Activated gamma-delta T cell (primary cell): ENCODE results near the gene NLRX1.
"Not testable (repeated sequence)": the region's sequence is repeated elsewhere in the genome, so short reads cannot be mapped to it uniquely, and the experiment has no call there.

Source experiments
- DNase-seq: peaks from one replicate; lab custom pipeline; 2025; lab: John Stamatoyannopoulos, UW

The NLRX1 gene

DNA sequence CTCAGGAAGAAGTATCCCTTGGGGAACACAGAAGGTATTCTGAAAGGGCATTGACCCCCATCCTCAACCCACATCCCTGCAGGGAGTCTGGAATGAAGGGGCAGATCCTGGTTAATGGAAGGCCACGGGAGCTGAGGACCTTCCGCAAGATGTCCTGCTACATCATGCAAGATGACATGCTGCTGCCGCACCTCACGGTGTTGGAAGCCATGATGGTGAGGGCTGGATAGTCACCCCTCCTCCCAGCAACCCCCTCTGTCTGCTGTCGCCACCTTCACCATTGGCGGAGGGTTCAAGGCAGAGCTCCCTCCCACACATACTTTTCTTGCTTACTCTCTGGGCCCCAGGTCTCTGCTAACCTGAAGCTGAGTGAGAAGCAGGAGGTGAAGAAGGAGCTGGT lies 14.3 kb upstream of the NLRX1 start:
- no peak for DNase-seq

DNA sequence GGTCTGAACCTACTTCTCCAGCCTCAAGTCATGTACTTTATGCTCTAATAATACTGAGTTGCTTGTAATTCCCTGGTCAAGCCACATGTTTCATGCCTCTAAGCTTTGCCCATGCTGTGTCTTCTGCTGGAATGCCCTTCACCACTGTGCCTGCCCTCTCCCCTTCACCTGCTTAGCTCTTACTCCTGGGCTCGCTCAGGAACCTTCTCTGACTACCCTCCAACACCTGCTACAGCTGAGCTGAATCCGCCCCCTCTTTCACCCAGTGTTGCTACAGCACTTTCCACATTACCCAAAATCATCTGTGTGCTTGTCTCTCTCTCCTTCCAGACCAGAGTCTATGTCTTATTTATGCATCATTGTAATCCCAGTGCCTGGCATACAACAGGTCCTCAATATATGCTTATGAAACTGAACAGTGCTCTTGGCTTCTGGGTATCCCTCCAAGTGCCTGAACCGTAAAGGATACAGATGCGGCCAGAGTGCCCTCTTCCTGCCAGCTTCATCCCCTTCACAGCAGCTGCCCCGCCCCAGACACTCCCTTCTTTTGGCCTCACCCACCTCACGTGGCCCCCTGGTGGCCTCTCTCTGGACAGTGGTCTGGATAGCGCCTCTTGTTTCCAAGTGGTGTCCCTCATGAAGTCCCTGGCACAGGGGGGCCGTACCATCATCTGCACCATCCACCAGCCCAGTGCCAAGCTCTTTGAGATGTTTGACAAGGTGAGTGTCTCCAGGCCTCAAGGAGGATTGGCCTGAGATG lies 12.6 kb upstream of the NLRX1 start:
- DNase-seq, result no peak

DNA sequence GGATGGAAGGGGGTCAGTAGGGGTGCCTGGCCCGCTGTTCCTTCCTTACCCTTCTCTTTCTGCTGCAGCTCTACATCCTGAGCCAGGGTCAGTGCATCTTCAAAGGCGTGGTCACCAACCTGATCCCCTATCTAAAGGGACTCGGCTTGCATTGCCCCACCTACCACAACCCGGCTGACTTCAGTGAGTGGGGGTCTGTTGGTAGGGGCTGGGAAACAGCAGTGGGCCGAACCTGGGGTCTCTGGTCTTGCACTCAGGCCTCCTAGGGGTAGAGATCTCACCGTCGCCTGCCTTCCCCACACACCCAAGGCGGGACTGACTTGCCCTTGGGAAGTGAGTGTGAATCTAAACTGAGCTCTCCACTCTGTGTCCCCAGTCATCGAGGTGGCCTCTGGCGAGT lies 12.0 kb upstream of the NLRX1 start:
- DNase-seq, result no peak

DNA sequence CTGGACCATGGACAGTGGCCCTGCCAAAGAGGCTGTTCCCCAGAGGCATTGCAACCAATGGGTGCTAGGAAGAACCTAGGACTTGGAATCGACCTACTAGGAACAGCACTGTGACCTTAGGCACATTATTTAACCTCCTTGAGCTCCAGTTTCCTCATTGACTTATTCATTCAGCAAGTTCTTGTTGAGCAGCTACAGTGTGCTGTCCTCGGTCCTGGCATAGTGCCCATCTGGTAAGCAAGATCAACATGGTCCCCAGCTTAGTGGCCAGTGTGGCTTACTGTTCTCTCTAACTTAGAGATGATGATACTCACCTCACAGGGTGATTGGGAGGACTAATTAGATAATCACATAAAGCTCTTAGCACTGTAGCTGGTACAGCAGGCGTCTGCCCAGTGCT lies 11.5 kb upstream of the NLRX1 start:
- no peak for DNase-seq

DNA sequence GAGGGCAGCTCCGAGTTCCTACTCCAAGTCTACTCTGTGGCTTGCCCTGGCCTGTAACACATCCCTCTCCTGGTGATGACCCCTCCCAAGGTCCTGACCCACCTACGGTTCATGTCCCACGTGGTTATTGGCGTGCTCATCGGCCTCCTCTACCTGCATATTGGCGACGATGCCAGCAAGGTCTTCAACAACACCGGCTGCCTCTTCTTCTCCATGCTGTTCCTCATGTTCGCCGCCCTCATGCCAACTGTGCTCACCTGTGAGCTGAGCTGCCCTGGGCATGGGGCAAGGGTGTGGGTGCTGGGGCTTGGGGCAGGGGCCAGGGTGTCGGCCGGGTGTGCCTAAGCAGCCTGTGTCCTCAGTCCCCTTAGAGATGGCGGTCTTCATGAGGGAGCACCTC lies 10.1 kb upstream of the NLRX1 start:
- no peak for DNase-seq

DNA sequence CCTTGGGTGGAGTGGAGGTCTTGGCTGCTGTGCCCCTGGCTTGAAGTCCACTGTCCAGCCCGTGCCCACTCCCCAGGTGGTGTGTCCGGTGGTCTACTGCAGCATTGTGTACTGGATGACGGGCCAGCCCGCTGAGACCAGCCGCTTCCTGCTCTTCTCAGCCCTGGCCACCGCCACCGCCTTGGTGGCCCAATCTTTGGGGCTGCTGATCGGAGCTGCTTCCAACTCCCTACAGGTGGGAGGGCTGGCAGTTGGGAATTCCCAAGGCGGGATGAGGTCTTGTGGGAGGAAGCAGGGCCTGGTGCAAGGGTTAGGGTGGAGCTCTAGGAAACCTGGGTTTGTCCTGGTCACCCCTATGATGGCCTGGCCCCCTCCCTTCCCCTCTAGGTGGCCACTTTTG lies 8.4 kb upstream of the NLRX1 start:
- no peak for DNase-seq

DNA sequence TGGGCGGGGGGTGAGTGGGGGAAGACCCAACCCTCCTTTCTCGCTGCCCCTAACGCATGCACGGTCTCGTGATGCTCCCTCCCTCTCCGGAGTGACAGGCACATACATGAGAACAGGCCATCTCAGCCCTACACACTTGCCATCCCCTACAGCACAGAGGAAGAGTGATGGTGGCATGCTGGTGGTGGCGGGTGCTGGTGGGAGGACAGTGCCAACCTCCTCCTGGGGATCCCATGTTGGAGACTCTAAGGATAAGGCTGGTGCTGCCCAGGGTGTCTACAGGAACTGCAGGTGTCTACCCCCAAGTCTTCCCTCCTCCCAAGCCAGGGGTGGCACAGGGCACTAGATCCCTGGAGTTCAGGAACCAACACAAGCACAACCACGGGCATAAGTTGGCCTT lies 6.7 kb upstream of the NLRX1 start:
- no peak for DNase-seq

DNA sequence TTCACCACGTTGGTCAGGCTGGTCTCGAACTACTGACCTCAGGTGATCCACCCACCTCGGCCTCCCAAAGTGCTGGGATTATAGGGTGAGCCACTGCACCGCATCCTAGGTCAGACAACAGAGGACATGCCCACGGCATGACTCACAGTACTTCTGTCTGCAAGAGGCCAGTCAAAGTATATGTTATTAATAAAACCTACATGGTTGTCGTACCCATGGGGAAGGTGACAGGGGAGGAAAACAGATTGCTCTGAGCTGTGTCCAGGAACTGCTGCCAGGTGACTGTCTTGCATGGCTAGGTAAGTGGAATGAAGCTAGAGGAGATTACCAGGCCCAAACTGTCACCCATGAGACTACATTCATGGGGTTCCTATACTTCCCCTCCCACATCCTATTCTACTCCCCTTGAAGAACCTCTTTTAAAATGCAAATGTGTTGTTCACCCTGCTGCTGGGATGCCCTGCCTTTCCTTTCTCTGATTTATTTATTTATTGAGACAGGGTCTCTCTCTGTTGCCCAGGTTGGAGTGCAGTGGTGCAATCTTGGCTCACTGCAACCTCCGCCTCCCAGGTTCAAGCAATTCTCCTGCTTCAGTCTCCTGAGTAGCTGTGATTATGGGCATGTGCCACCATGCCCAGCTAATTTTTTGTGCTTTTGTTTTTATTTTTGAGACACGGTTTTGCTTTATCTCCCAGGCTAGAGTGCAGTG lies 2.0 kb upstream of the NLRX1 start:
- no peak for DNase-seq

DNA sequence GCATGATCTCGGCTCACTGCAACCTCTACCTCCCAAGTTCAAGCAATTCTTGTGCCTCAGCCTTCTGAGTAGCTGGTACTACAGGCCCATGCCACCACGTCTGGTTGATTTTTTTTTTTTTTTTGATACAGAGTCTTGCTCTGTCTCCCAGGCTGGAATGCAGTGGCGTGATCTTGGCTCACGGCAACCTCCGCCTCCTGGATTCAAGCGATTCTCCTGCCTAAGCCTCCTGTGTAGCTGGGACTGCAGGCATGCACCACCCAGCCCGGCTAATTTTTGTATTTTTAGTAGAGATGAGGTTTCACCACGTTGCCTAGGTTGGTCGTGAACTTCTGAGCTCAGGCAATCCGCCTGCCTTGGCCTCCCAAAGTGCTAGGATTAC lies 1.5 kb upstream of the NLRX1 start:
- not testable (repeated sequence) for DNase-seq

DNA sequence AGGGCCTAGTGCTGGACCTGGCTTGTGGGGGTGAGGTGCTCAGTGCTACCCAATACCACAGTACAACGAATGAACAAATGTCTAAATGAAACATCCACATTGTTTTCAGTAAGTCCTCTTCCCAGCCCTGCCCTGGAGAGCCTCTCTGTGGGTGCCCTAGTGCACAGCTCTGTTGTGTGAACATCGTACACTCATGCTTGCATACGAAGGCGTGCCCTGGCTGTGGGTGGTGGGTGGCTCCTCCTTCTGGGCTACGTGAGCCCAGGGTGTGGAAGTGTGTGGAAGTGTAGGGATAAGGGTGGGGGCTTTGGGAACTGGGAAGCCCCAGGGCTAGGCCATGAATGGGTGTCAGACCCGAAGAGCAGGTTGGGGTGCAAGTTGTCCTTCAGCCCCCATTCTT lies 592 bp upstream of the NLRX1 start:
- DNase-seq, result no peak

DNA sequence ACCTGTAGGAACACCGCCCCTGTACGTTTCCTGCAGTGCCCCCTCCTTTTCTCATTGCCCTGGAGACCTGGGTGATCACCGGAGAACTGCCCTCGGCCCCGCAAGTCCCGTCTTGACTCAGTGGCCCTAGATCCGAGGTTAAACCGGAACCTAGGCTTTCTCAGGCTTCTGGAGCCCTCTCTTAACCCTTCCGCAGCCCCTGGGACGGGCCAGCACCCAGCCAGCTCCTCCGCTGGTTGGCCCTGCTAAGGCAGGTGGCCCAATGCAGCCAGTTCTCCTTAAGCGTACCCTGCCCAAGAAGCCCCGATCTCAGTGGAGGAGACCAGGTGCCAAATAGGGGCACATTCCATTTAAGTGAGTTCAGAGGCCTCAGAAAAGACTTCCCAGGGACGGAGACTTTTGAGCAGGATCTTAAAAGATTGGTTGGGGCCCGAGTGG lies 776 bp downstream of the NLRX1 start:
- no peak for DNase-seq

DNA sequence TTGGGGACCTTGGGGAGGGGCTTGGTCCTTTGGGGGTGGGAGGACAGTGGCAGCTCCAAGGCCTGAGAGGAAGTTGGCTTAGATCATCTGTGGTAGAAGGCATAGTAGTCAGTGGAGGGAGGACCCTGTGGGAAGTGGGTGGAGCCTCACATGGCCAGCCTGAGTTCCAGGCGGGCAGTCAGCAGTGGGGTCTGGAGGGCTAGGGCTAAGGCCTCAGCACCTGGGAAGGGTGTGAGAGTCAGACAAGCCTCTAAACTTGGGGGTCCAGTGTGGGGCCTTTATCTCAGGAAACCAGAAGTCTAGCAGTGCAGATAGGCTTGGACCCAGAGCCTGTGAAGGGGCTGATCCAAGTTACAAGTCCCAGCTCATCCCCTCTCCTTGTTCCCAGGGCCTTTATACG lies 4.0 kb downstream of the NLRX1 start:
- no peak for DNase-seq

DNA sequence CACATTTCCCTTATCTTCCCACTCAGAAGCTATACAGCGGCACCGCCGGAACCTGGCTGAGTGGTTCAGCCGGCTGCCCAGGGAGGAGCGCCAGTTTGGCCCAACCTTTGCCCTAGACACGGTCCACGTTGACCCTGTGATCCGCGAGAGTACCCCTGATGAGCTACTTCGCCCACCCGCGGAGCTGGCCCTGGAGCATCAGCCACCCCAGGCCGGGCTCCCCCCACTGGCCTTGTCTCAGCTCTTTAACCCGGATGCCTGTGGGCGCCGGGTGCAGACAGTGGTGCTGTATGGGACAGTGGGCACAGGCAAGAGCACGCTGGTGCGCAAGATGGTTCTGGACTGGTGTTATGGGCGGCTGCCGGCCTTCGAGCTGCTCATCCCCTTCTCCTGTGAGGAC lies 4.9 kb downstream of the NLRX1 start:
- no peak for DNase-seq

DNA sequence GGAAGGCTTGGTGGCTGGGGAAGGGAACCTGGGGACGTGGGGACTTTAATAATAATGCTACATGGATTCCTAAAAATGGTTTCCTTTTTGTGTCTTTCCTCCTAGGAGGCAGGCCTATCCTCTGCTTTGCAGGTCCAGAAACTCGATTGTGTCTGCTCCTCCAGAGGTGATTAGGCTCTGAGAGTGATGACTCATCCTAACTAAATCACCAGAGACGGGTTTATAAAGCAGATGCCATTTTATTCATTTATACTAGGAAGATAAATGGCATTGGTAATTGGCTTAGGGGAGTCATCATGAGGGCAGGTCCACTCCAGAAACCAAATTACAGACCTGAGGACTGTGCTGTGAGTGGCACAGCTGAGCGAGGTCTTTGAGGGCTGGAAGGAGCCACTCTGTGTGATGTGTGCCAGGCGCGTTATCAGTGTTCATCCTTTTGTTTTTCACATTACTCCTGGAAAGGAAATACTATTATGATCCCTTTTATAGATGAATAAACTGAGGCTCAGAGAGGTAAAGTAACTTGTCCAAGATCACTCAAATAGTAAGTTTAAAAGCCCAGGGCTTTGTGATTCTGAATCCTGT lies 7.1 kb downstream of the NLRX1 start:
- DNase-seq, result no peak

DNA sequence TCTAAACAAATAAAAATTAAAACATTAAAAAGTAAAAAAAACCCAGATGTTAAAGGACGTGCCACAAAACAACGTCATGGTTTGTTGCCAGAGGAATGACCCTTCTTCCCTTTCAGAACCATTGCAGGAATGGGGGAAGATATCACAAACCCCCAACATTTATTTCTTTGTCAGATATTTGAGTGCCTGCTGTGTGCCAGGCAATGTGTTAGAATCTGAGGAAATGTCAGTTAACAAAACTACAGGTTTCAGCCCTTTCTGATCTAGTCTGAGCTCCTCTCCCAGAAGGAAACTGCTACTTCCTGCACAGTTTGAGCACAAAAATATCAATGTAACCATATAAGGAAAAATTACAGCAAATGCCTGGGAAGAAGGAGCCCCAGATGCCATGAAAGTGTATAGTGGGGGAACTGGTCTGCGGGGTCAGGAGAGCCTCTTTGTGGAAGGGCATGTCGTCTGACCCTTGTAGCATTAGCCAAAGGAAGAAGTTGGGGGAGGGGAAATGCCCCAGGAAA lies 9.7 kb downstream of the NLRX1 start:
- no peak for DNase-seq

DNA sequence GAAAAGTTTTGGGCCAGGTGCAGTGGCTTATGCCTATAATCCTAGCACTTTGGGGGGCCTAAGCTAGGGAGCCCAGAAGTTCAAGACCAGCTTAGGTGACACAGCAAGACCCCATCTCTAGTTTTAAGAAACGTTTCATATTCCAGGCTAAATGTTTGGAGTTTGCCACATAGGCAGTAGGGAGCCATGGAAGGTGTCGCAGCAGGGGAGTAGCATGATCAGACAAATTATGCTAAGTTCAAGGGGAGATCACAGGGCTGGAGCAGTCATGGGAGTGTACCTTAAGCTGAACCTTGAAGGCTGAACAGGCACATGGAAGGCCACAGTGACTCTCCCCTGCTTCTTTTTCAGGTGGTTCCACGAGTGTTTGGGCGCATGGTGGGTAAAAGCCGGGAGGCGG lies 10.8 kb downstream of the NLRX1 start:
- DNase-seq, result no peak

DNA sequence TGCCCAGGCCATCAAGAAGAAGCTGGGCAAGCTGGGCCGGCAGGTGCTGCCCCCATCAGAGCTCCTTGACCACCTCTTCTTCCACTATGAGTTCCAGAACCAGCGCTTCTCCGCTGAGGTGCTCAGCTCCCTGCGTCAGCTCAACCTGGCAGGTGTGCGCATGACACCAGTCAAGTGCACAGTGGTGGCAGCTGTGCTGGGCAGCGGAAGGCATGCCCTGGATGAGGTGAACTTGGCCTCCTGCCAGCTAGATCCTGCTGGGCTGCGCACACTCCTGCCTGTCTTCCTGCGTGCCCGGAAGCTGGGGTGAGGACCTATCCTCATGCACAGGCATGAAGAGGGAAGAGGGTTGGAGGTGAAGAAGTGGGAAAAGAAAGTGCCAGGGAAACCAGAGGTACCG lies 11.5 kb downstream of the NLRX1 start:
- no peak for DNase-seq

DNA sequence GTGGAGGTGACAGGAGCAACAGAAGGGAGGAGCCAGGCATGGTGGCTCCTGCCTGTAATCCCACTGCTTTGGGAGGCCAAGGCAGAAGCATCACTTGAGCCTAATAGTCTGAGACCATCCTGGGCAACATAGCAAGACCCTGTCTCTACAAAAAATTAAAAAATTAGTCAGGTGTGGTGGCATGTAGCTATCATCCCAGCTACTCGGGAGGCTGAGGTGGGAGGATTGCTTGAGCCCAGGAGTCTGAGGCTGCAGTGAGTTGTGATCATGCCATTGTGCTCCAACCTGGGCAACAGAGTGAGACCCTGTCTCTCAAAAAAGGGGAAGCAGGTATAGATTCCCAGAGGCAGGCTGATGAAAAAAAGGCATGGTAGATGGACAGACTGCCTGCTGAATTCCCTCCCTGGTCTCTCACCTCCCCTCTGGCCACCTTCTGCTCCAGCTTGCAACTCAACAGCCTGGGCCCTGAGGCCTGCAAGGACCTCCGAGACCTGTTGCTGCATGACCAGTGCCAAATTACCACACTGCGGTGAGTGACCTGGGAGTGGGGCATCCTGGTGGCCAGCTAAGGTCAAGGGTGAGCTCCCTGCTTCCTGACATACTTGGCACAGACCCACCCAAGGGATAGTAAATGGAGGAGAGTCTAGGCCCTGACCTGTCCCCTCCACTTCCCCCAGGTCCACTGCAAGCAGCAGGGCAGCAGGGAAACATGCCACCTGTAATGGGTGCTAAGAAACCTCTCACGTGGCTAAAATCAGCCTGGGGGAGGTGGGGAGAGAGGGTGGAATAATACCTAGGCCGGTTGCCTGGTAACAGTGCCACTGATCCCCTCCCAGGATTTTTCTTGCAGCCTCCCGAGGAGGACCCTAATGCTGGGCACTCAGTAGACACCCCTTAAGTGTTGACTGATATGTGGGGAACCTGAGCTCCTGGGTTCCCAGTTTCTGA lies 12.5 kb downstream of the NLRX1 start:
- no peak for DNase-seq

DNA sequence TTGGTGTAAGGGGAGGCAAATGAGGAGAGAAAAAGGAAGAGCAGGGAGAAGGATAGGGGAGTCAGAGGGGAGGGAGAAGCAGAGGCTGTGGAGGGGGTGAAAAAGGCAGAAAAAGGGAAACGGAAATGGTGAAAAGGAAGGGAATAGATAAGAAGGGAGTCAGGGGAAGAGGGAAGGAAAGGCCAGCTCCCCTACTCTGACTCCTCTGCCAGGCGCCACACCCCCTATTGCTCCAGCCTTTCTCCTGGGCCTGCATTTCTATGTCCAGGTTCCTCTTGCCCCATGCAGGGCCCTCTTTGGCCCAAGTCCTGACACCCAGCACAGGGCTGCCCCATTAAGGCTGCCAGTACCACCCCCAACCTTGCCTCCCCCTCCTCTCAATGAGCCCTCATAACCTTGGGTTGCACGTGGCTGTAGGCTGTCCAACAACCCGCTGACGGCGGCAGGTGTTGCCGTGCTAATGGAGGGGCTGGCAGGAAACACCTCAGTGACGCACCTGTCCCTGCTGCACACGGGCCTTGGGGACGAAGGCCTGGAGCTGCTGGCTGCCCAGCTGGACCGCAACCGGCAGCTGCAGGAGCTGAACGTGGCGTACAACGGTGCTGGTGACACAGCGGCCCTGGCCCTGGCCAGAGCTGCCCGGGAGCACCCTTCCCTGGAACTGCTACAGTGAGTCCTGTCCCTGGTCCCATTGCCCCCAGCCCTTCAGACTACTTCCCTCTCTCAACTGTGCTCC lies 13.3 kb downstream of the NLRX1 start:
- DNase-seq, result no peak

DNA sequence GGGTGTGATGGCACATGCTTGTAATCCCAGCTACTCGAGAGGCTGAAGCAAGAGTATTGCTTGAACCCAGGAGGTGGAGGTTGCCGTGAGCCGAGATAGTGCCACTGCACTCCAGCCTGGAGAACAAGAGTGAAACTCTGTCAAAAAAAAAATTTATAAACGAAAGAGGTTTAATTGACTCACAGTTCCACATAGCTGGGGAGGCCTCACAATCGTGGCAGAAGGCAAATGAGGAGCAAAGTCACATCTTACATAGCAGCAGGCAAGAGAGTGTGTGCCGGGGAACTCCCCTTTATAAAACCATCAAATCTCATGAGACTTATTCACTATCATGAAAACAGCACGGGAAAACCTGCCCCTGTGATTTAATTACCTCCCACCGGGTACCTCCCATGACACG lies 15.9 kb downstream of the NLRX1 start:
- DNase-seq, result not testable (repeated sequence)

DNA sequence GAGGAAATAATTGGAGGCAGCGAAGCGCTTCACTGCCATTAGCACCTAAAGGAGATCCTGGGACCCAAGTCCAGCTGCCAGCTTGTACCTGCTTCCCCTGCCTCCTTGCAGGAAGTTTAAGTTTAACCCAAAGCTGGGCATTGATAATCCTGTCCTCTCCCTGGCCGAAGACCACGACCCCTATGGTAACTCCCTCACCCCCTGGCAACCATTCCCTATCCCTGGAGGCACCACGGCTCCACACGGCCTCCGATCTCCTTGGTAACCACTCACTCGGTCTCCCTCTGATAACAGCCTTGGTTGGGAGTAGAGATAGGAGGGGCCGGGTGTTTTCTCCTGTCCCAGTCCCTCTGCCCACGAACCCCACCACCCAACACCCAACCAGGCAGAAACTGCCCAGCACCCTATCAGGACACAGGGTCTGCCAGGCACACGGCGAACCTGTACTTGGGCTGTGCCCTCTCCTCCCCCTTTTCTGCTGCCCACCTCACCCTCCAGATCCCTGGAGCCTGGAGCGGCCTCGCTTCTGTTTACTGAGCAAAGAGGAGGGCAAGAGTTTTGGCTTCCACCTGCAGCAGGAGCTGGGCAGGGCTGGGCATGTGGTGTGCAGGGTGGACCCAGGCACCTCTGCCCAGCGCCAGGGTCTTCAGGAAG lies 17.6 kb downstream of the NLRX1 start:
- no peak for DNase-seq
